ENCODE data around the gene RPL41. TPM values are rescaled to one million over a fixed set of nuclear protein-coding genes. Genes with fewer than 3 reads are reported as not detected.

RPL41 gene
- polyA plus RNA-seq, 3 donors from 2014 or later = 2,591 to 7,233 (median 3,803) TPM

DNA sequence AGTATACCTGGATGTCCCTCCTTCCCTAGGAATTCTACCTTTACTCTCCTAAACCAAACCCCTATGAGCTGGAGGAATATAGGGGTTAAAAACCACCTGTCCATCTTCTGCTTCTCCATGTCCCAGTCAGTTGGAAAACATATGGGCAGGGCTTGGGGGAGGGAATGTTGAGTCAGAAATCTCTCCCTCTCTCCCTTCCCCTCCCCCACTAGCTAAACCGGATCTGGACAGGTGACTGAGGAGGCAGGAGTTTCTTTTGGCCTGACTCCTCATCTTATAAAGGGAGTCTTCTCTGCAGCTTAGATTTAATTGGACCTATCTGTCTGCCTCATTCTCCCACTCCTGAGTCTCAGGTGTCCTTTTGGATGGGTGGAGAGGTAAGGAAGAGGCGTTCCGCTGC, 30.3 kb upstream of the RPL41 start:
- Mint-ChIP-seq H3K27me3 (ENCODE audit: low read depth in 3 of 3) (peaks cover 2 to 4% (median 2%) of the 10 kb centered on the region in 3 donors), H3K9me3 (no peaks in the 10 kb centered on the region), H3K36me3 (no peaks in the 10 kb centered on the region), H3K4me1 (no peaks in the 10 kb centered on the region), H3K4me3 (no peak overlapping the region), H3K27ac (no peak overlapping the region)
- no peak for DNase-seq

DNA sequence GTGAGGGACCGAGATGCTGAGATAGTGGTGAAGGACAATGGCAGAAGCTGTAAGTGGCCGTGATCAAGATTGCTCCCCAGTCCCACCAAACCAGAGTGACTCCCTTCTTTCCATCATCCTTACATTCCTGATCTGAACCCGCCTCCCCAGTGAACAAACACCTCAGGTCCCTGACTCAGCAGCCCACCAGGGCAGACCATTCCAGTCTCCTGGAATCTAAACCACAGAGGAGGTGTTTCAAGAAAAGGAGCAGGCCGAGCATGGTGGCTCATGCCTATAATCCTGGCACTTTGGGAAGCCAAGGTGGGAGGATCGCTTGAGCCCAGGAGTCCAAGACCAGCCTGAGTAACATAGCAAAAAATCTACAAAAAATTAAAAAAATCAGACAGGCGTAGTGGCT, 29.8 kb upstream of the RPL41 start:
- no peaks in the 10 kb centered on the region for H3K36me3 Mint-ChIP-seq
- no peak overlapping the region for H3K27ac Mint-ChIP-seq
- no peak overlapping the region for H3K4me3 Mint-ChIP-seq
- no peak for DNase-seq
- H3K27me3 Mint-ChIP-seq (ENCODE audit: low read depth in 3 of 3) = peaks cover 0 to 4% (median 2%) of the 10 kb centered on the region in 3 donors
- H3K4me1 Mint-ChIP-seq = no peaks in the 10 kb centered on the region
- H3K9me3 Mint-ChIP-seq = no peaks in the 10 kb centered on the region

DNA sequence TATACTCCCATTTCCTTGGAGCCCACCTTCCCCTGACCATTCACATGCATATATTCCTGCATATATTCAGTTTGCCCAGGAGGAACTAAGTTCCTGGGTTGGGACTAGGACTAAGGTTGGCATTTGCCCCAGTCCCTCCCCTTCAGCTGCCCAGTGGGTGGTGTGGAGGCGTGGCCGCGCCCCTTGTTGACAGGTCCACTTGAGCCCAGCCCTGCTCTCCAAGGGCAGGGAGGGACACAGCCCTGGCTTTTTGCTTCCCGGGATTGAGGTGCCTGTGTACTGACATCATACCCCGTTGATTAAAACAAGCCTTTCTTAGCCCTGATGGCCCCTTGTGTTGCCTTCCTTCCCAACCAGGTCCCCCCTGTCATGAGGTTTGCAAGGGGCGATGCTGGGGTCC, 29.2 kb upstream of the RPL41 start:
- Mint-ChIP-seq H3K27me3 (ENCODE audit: low read depth in 3 of 3) (peaks cover 0 to 4% (median 0%) of the 10 kb centered on the region in 3 donors), H3K4me3 (no peak overlapping the region), H3K4me1 (no peaks in the 10 kb centered on the region), H3K27ac (no peak overlapping the region), H3K9me3 (no peaks in the 10 kb centered on the region), H3K36me3 (no peaks in the 10 kb centered on the region)
- DNase-seq = no peak

DNA sequence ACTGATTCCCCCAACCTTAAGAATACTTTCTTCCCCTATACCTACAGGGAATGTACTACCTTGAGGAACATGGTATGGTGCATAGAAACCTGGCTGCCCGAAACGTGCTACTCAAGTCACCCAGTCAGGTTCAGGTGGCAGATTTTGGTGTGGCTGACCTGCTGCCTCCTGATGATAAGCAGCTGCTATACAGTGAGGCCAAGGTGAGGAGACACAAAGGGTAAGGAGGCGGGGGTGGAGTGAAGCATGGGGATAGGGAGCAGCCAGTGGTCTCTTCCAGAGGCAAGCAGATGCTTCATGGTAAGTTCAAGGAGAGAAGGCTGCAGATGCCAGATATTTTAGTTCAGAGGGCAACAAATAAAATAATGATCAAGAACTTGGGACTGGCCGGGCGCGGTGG, 18.7 kb upstream of the RPL41 start:
- peaks cover 0 to 10% (median 8%) of the 10 kb centered on the region in 3 donors for H3K27me3 Mint-ChIP-seq (ENCODE audit: low read depth in 3 of 3)
- DNase-seq = no peak
- no peak overlapping the region for H3K27ac Mint-ChIP-seq

DNA sequence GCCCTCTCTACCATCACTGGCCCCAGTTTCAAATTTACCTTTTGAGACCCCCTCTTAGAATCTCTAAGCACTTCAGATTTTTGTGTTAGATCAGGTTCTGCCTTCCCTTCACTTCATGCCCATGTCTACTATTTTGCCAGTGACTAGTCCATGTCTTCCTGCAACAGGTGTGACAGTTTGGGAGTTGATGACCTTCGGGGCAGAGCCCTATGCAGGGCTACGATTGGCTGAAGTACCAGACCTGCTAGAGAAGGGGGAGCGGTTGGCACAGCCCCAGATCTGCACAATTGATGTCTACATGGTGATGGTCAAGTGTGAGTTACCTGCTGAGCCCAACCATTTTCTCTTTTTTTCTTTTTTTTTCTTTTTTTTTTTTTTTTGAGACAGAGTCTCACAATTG, 17.8 kb upstream of the RPL41 start:
- Mint-ChIP-seq H3K4me1 (peaks cover 20 to 23% of the 10 kb centered on the region in 2 donors), H3K27me3 (ENCODE audit: low read depth in 3 of 3) (peaks cover 0 to 8% (median 6%) of the 10 kb centered on the region in 3 donors), H3K27ac (no peak overlapping the region), H3K4me3 (no peak overlapping the region), H3K36me3 (peaks cover 0 to 5% (median 0%) of the 10 kb centered on the region in 3 donors), H3K9me3 (no peaks in the 10 kb centered on the region)
- no peak for DNase-seq

More for the DNA sequence above, 18.7 kb upstream of the RPL41 start:
- H3K9me3 Mint-ChIP-seq = no peaks in the 10 kb centered on the region
- peaks cover 12 to 15% of the 10 kb centered on the region in 2 donors for H3K4me1 Mint-ChIP-seq
- no peak overlapping the region for H3K4me3 Mint-ChIP-seq
- H3K36me3 Mint-ChIP-seq = peaks cover 0 to 5% (median 0%) of the 10 kb centered on the region in 3 donors

DNA sequence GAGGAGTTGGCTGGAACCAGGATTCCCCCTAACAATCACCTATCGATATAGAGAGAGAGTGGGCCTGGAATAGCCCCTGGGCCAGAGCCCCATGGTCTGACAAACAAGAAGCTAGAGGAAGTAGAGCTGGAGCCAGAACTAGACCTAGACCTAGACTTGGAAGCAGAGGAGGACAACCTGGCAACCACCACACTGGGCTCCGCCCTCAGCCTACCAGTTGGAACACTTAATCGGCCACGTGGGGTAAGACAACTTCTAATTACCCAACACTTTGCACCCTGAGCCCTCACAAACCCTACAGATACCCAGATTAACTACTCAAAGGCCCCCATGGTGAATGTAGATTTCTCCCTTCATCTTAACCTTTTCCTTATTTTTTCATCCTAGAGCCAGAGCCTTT, 16.6 kb upstream of the RPL41 start:
- H3K36me3 Mint-ChIP-seq = peaks cover 0 to 5% (median 0%) of the 10 kb centered on the region in 3 donors
- DNase-seq = no peak
- H3K4me3 Mint-ChIP-seq = no peak overlapping the region
- no peaks in the 10 kb centered on the region for H3K9me3 Mint-ChIP-seq
- H3K27ac Mint-ChIP-seq = peak overlapping the region in 3 of 6 donors; percentile 0 to 36 (median 33)
- H3K27me3 Mint-ChIP-seq (ENCODE audit: low read depth in 3 of 3) = peaks cover 4 to 15% (median 6%) of the 10 kb centered on the region in 3 donors
- peaks cover 30 to 35% of the 10 kb centered on the region in 2 donors for H3K4me1 Mint-ChIP-seq

DNA sequence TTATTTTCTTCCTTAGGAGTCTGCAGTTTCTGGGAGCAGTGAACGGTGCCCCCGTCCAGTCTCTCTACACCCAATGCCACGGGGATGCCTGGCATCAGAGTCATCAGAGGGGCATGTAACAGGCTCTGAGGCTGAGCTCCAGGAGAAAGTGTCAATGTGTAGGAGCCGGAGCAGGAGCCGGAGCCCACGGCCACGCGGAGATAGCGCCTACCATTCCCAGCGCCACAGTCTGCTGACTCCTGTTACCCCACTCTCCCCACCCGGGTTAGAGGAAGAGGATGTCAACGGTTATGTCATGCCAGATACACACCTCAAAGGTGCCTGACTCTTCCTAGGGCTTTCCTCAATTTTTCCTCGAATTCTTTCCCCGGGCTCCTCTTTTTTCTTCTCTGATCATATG, 15.4 kb upstream of the RPL41 start:
- Mint-ChIP-seq H3K9me3 (no peaks in the 10 kb centered on the region), H3K36me3 (peaks cover 0 to 5% (median 0%) of the 10 kb centered on the region in 3 donors), H3K27ac (peak overlapping the region in 3 of 6 donors; percentile 69 to 98 (median 97)), H3K27me3 (ENCODE audit: low read depth in 3 of 3) (peaks cover 4 to 12% (median 7%) of the 10 kb centered on the region in 3 donors), H3K4me1 (peaks cover 43 to 47% of the 10 kb centered on the region in 2 donors), H3K4me3 (no peak overlapping the region)
- DNase-seq = no peak

DNA sequence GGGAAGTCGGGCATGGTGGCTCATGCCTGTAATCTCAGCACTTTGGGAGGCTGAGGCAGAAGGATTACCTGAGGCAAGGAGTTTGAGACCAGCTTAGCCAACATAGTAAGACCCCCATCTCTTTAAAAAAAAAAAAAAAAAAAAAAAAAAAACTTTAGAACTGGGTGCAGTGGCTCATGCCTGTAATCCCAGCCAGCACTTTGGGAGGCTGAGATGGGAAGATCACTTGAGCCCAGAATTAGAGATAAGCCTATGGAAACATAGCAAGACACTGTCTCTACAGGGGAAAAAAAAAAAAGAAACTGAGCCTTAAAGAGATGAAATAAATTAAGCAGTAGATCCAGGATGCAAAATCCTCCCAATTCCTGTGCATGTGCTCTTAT, 13.8 kb upstream of the RPL41 start:
- no peak for DNase-seq
- Mint-ChIP-seq H3K4me1 (peaks cover 50 to 57% of the 10 kb centered on the region in 2 donors), H3K9me3 (no peaks in the 10 kb centered on the region), H3K4me3 (peak overlapping the region; percentile 92 to 100 (median 96)), H3K36me3 (peaks cover 0 to 5% (median 5%) of the 10 kb centered on the region in 3 donors), H3K27ac (peak overlapping the region; percentile 93 to 99 (median 96)), H3K27me3 (ENCODE audit: low read depth in 3 of 3) (peaks cover 4 to 14% (median 7%) of the 10 kb centered on the region in 3 donors)

DNA sequence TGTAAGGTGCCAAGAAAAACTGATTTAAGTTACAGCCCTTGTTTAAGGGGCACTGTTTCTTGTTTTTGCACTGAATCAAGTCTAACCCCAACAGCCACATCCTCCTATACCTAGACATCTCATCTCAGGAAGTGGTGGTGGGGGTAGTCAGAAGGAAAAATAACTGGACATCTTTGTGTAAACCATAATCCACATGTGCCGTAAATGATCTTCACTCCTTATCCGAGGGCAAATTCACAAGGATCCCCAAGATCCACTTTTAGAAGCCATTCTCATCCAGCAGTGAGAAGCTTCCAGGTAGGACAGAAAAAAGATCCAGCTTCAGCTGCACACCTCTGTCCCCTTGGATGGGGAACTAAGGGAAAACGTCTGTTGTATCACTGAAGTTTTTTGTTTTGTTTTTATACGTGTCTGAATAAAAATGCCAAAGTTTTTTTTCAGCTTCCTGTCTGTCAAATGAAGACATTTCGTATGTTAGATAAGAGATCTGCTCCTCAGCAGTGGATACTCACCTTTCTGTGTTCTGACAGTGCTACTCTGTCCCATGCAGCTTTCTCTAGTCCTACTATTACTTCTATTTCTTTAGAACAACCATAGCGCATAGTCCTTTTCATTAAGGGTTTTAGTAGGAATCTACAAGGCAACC, 13.2 kb upstream of the RPL41 start:
- H3K4me3 Mint-ChIP-seq = peak overlapping the region; percentile 92 to 100 (median 96)

DNA sequence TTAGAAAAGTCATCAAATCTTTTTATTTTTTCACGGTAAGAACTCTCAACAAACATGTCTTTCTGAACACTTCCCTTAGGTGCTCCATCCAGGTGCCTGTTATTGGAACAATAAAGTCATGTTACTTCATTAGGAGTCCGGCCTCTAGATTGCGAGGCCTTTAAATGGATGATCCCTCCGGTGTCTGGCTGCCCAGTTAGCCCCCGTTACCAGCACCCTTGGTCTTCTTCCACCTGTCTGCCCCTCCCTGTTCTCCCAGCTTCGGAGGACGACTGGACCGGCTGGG, 12.7 kb upstream of the RPL41 start:
- H3K9me3 Mint-ChIP-seq = no peaks in the 10 kb centered on the region
- peaks cover 0 to 15% (median 5%) of the 10 kb centered on the region in 3 donors for H3K36me3 Mint-ChIP-seq
- peak overlapping the region; percentile 92 to 100 (median 96) for H3K4me3 Mint-ChIP-seq
- peaks cover 50 to 57% of the 10 kb centered on the region in 2 donors for H3K4me1 Mint-ChIP-seq
- H3K27me3 Mint-ChIP-seq (ENCODE audit: low read depth in 3 of 3) = peaks cover 4 to 11% (median 7%) of the 10 kb centered on the region in 3 donors
- H3K27ac Mint-ChIP-seq = peak overlapping the region; percentile 93 to 99 (median 96)
- no peak for DNase-seq

More for the DNA sequence above, 13.2 kb upstream of the RPL41 start:
- Mint-ChIP-seq H3K9me3 (no peaks in the 10 kb centered on the region), H3K27ac (peak overlapping the region; percentile 93 to 99 (median 96)), H3K27me3 (ENCODE audit: low read depth in 3 of 3) (peaks cover 4 to 13% (median 7%) of the 10 kb centered on the region in 3 donors), H3K36me3 (peaks cover 0 to 10% (median 5%) of the 10 kb centered on the region in 3 donors), H3K4me1 (peaks cover 50 to 57% of the 10 kb centered on the region in 2 donors)
- DNase-seq = peak; percentile 44 to 49 (median 49)

DNA sequence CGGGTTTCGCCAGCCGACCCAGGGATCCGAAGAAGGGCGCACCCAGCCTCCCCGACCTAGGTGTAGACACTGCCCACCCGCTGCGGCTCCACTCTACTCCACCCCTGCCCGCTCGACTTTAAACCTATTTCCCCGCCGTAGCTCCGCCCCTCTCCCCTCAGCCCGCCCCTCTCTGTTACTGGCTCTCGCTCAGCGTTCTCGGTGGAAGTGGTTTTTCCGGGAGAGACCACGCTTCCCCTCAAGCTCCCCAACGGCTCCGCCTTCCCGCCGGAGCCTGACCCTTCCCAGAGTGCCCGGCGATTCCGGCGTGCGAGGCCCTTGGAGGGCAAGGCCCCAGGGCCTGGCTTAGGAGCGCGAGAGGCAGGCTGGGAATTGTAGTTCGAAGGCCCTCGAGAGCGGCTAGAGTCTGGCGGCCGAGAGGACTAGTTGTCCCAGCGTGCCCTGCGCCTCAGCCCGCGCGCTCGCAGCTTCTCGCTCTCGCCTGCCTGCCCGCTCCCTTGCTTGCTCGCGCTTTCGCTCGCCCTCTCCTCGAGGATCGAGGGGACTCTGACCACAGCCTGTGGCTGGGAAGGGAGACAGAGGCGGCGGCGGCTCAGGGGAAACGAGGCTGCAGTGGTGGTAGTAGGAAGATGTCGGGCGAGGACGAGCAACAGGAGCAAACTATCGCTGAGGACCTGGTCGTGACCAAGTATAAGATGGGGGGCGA, 12.2 kb upstream of the RPL41 start, which contains the start of gene PA2G4:
TSS of gene PA2G4 (plus strand) at position 451 of the 706 bp plus-strand sequence. CDS start at position 630, 179 bp downstream.
- Mint-ChIP-seq H3K9me3 (no peaks in the 10 kb centered on the region), H3K36me3 (peaks cover 0 to 18% (median 5%) of the 10 kb centered on the region in 3 donors), H3K27me3 (ENCODE audit: low read depth in 3 of 3) (peaks cover 4 to 11% (median 7%) of the 10 kb centered on the region in 3 donors), H3K4me3 (peak within 1 kb of the TSS; percentile 92 to 100 (median 96)), H3K27ac (peak within 1 kb of the TSS; percentile 93 to 99 (median 96)), H3K4me1 (peaks cover 50 to 57% of the 10 kb centered on the region in 2 donors)
- peak; percentile 93 to 94 (median 94) for DNase-seq

DNA sequence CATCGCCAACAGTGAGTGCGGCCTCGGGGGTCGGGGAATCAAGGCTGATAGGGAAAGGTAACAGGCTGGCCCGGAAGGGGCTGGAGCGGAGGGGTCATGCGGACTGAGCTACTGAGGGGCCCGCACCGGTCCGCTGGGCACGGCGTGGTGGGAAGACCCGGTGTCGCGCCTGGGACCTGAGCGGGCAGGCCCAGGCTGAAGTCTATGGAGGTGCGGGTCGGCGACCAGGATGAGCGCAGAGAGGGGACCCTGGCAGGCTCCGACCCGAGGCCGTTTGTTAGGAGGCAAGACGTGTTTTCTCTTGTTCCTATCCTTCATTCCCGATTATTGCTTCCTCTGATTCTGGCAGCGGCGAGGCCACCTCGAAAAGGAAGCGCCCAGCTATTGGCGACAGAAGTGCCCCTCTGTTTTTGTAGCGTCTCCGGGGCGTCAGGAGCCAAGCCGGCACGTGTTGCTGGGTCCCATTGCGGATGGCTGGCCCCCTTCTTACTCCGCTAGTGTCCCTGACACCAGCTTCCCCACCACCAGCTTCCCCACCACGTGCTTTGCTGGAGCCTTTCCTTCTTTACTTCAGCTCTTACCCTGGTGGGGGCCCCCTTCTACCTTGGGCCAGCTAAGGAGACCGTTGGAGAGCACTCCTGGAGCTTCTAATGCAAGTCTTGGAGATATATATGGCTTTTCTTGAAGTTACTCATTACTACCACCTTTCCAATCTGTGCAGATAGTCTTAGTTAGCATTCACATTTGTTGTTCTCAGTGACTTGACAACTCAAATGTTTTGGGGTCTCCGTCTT, 11.4 kb upstream of the RPL41 start:
- H3K9me3 Mint-ChIP-seq = no peaks in the 10 kb centered on the region
- peaks cover 50 to 57% of the 10 kb centered on the region in 2 donors for H3K4me1 Mint-ChIP-seq
- peaks cover 4 to 11% (median 7%) of the 10 kb centered on the region in 3 donors for H3K27me3 Mint-ChIP-seq (ENCODE audit: low read depth in 3 of 3)
- H3K27ac Mint-ChIP-seq = peak overlapping the region; percentile 93 to 99 (median 96)
- peak overlapping the region; percentile 92 to 100 (median 96) for H3K4me3 Mint-ChIP-seq
- DNase-seq = peak in 1 of 3 donors; percentile 13
- H3K36me3 Mint-ChIP-seq = peaks cover 0 to 21% (median 5%) of the 10 kb centered on the region in 3 donors

DNA sequence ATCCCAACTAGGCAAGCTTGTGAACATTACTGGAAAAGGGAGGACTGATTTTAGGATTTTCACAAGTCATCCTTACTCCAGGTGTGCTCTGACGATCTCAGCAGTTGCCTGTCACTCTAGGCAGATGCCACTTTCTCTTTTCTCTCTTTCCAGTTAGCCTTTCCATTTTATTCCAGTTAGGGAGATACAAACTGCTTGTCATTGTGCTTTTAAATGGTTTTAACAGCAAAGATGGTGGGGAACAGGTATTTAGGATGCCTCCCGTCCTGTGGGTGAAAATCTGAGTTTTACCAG, 10.9 kb upstream of the RPL41 start:
- H3K4me1 Mint-ChIP-seq = peaks cover 50 to 57% of the 10 kb centered on the region in 2 donors
- peak overlapping the region; percentile 92 to 100 (median 96) for H3K4me3 Mint-ChIP-seq
- H3K36me3 Mint-ChIP-seq = peaks cover 4 to 26% (median 9%) of the 10 kb centered on the region in 3 donors
- H3K27ac Mint-ChIP-seq = peak overlapping the region; percentile 93 to 99 (median 96)
- no peak for DNase-seq
- H3K27me3 Mint-ChIP-seq (ENCODE audit: low read depth in 3 of 3) = peaks cover 4 to 11% (median 7%) of the 10 kb centered on the region in 3 donors
- H3K9me3 Mint-ChIP-seq = no peaks in the 10 kb centered on the region
